ENCODE results near the gene SIK2.

The SIK2 gene
- 26.1 to 35.2 (median 31.9) reads per million in 3 donors for total RNA-seq

DNA sequence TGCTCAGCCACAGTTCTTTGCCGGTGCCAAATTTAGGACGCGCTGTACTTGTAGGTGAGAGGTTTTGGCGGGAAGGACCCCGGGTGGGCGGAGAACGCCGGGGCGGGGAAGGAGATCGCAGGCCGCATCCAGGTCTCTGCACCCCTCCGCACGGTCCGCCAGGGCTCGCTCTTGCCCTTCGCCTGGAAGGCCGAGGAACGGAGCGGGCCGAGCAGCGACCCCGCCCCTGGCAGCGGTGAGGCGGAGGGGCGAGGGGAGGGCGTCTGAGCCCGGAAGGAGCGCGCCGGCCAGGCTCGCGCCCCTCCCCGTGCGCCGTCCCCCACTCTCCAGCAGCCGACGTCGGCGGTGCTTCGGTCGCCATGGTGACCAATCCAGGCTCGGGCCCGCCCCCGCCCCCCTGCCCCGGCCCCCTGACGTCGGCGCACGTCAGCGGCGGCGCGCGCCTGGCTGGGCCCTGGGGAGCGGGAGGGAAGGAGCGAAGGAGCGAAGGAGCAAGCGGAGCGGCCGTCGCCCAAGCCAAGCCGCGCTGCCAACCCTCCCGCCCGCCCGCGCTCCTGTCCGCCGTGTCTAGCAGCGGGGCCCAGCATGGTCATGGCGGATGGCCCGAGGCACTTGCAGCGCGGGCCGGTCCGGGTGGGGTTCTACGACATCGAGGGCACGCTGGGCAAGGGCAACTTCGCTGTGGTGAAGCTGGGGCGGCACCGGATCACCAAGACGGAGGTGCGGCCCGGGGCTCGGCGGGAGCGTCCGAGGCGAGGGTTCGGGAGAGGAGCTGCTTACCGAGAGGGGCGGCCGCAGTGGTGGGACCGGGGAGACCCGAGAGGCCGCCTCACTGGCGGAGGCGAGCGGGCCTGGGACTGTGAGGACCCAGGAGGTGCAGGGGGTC is at the start of gene SIK2:
TSS of gene SIK2 (plus strand) at position 471 of the 886 bp plus-strand sequence. CDS start at position 586, 115 bp downstream.
- H3K27me3 ChIP-seq (replicated peaks; ENCODE audit: control insufficient read depth, insufficient read depth, low read length, poor library complexity, severe bottlenecking), result no peaks in the 10 kb centered on the region
- peak within 1 kb of the TSS; percentile 98 for H3K4me3 ChIP-seq (ENCODE audit: insufficient read depth, low read depth, low read length, poor library complexity, severe bottlenecking)
- H3K27ac ChIP-seq (ENCODE audit: insufficient read depth, low read length, poor library complexity, severe bottlenecking), result peak within 1 kb of the TSS; percentile 81
- no peaks in the 10 kb centered on the region for H3K36me3 ChIP-seq (ENCODE audit: control insufficient read depth, insufficient read depth, low read length)
- peak; percentile 86 to 89 (median 87) for DNase-seq
- H3K4me1 ChIP-seq (ENCODE audit: control insufficient read depth, insufficient read depth, low read length, poor library complexity, severe bottlenecking), result peaks cover 25% of the 10 kb centered on the region
- no peaks in the 10 kb centered on the region for H3K9me3 ChIP-seq (ENCODE audit: control insufficient read depth, low read length)

GRCh38 chr11:111554532-111554931 is 47.7 kb upstream of the SIK2 start:
- Histone ChIP-seq H3K27ac (ENCODE audit: insufficient read depth, low read length, poor library complexity, severe bottlenecking) (no peak overlapping the region), H3K4me3 (ENCODE audit: insufficient read depth, low read depth, low read length, poor library complexity, severe bottlenecking) (no peak overlapping the region), H3K36me3 (ENCODE audit: control insufficient read depth, insufficient read depth, low read length) (no peaks in the 10 kb centered on the region), H3K4me1 (ENCODE audit: control insufficient read depth, insufficient read depth, low read length, poor library complexity, severe bottlenecking) (no peaks in the 10 kb centered on the region), H3K9me3 (ENCODE audit: control insufficient read depth, low read length) (no peaks in the 10 kb centered on the region), H3K27me3 (replicated peaks; ENCODE audit: control insufficient read depth, insufficient read depth, low read length, poor library complexity, severe bottlenecking) (no peaks in the 10 kb centered on the region)
- no peak for DNase-seq

DNA sequence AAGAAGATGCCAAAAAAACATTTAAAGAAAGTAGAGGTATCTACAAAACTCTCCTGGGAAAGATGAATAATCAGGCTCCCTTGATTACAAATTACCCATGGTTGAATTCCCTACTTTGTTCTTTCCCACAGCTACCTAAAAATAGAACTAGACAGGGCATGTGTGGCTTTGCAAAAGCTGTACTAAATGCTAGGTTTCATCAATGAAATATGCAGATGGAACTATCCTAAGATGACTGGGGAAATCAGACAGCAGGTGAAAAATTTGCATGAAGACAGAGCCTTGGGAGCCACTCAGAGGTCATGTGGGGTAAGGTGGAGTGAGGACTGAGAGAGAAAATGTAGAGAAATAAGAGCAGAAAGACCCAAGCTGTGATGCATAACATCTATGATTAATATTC is 47.0 kb upstream of the SIK2 start:
- no peak overlapping the region for H3K27ac ChIP-seq (ENCODE audit: insufficient read depth, low read length, poor library complexity, severe bottlenecking)
- H3K4me1 ChIP-seq (ENCODE audit: control insufficient read depth, insufficient read depth, low read length, poor library complexity, severe bottlenecking), result no peaks in the 10 kb centered on the region
- no peaks in the 10 kb centered on the region for H3K9me3 ChIP-seq (ENCODE audit: control insufficient read depth, low read length)
- H3K36me3 ChIP-seq (ENCODE audit: control insufficient read depth, insufficient read depth, low read length), result no peaks in the 10 kb centered on the region
- no peaks in the 10 kb centered on the region for H3K27me3 ChIP-seq (replicated peaks; ENCODE audit: control insufficient read depth, insufficient read depth, low read length, poor library complexity, severe bottlenecking)
- no peak overlapping the region for H3K4me3 ChIP-seq (ENCODE audit: insufficient read depth, low read depth, low read length, poor library complexity, severe bottlenecking)
- DNase-seq, result no peak

DNA sequence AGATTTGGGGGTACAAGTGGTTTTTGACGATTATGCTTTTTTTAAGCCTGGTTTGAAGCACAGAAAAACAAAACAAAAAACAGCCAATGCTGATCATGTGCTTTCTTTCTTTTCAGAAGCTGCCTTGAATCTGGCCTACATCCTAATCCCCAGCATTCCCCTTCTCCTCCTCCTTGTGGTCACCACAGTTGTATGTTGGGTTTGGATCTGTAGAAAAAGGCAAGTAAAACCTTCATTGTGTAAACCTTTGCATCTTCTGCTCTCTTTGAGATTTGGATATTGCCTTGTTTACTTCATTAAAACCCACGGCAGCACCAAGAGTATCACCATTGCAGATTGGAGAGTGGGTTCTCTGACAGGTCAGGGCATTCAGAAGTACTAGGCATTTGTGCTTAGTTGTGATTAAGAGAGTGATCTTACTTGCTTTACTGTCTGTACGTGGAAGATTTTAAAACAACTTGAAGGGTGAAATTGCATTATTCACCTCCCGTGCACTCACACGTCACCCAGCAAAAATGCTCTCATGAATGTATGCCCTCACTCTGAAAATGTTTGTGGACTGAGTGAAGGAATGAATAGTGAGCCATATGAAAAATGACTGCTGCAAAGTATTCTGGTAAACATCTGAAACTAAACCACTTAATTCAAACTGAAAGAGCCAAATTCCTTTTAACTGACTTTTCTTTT is 44.7 kb upstream of the SIK2 start:
- Histone ChIP-seq H3K27ac (ENCODE audit: insufficient read depth, low read length, poor library complexity, severe bottlenecking) (no peak overlapping the region), H3K36me3 (ENCODE audit: control insufficient read depth, insufficient read depth, low read length) (no peaks in the 10 kb centered on the region), H3K9me3 (ENCODE audit: control insufficient read depth, low read length) (no peaks in the 10 kb centered on the region), H3K4me1 (ENCODE audit: control insufficient read depth, insufficient read depth, low read length, poor library complexity, severe bottlenecking) (no peaks in the 10 kb centered on the region), H3K27me3 (replicated peaks; ENCODE audit: control insufficient read depth, insufficient read depth, low read length, poor library complexity, severe bottlenecking) (no peaks in the 10 kb centered on the region), H3K4me3 (ENCODE audit: insufficient read depth, low read depth, low read length, poor library complexity, severe bottlenecking) (no peak overlapping the region)
- DNase-seq, result no peak

DNA sequence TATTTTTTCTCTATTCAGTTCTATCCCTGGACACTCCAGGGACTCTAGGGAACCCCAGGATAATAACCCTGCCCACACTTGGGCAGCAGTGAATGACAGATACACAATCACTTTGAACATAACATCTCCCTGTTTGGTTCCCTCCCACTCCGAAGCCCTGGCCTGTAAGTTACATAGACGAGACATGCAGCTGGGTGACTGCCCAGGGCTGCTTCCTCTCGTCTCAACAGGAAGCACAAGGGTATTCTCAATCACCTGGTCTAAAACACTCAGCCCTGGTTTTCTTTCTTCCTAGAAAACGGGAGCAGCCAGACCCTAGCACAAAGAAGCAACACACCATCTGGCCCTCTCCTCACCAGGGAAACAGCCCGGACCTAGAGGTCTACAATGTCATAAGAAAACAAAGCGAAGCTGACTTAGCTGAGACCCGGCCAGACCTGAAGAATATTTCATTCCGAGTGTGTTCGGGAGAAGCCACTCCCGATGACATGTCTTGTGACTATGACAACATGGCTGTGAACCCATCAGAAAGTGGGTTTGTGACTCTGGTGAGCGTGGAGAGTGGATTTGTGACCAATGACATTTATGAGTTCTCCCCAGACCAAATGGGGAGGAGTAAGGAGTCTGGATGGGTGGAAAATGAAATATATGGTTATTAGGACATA is 42.3 kb upstream of the SIK2 start:
- no peak overlapping the region for H3K4me3 ChIP-seq (ENCODE audit: insufficient read depth, low read depth, low read length, poor library complexity, severe bottlenecking)
- no peak overlapping the region for H3K27ac ChIP-seq (ENCODE audit: insufficient read depth, low read length, poor library complexity, severe bottlenecking)
- no peak for DNase-seq
- no peaks in the 10 kb centered on the region for H3K9me3 ChIP-seq (ENCODE audit: control insufficient read depth, low read length)
- H3K27me3 ChIP-seq (replicated peaks; ENCODE audit: control insufficient read depth, insufficient read depth, low read length, poor library complexity, severe bottlenecking), result no peaks in the 10 kb centered on the region
- no peaks in the 10 kb centered on the region for H3K36me3 ChIP-seq (ENCODE audit: control insufficient read depth, insufficient read depth, low read length)
- H3K4me1 ChIP-seq (ENCODE audit: control insufficient read depth, insufficient read depth, low read length, poor library complexity, severe bottlenecking), result no peaks in the 10 kb centered on the region

DNA sequence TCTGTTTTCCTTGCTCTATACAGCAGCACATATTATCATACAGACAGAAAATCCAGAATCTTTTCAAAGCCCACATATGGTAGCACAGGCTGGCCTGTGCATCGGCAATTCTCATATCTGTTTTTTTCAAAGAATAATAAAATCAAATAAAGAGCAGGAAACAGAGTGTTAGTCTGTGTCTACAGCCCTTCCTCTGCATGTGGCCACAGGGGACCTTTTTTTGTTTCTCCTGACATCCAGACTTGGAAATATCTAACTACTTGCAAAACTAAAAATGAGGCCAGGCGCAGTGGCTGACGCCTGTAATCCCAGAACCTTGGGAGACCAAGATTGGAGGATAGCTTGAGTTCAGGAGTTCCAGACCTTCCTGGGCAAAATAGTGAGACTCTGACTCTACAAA is 41.4 kb upstream of the SIK2 start:
- no peaks in the 10 kb centered on the region for H3K36me3 ChIP-seq (ENCODE audit: control insufficient read depth, insufficient read depth, low read length)
- no peak overlapping the region for H3K4me3 ChIP-seq (ENCODE audit: insufficient read depth, low read depth, low read length, poor library complexity, severe bottlenecking)
- no peaks in the 10 kb centered on the region for H3K9me3 ChIP-seq (ENCODE audit: control insufficient read depth, low read length)
- no peaks in the 10 kb centered on the region for H3K27me3 ChIP-seq (replicated peaks; ENCODE audit: control insufficient read depth, insufficient read depth, low read length, poor library complexity, severe bottlenecking)
- H3K27ac ChIP-seq (ENCODE audit: insufficient read depth, low read length, poor library complexity, severe bottlenecking), result no peak overlapping the region
- H3K4me1 ChIP-seq (ENCODE audit: control insufficient read depth, insufficient read depth, low read length, poor library complexity, severe bottlenecking), result no peaks in the 10 kb centered on the region
- DNase-seq, result no peak

- Histone ChIP-seq H3K27ac (ENCODE audit: insufficient read depth, low read length, poor library complexity, severe bottlenecking) (no peak overlapping the region), H3K4me3 (ENCODE audit: insufficient read depth, low read depth, low read length, poor library complexity, severe bottlenecking) (no peak overlapping the region), H3K4me1 (ENCODE audit: control insufficient read depth, insufficient read depth, low read length, poor library complexity, severe bottlenecking) (no peaks in the 10 kb centered on the region), H3K9me3 (ENCODE audit: control insufficient read depth, low read length) (no peaks in the 10 kb centered on the region), H3K36me3 (ENCODE audit: control insufficient read depth, insufficient read depth, low read length) (no peaks in the 10 kb centered on the region), H3K27me3 (replicated peaks; ENCODE audit: control insufficient read depth, insufficient read depth, low read length, poor library complexity, severe bottlenecking) (no peaks in the 10 kb centered on the region)
- DNase-seq, result no peak
Measured at GRCh38 chr11:111561306-111561705, 40.9 kb upstream of the SIK2 start.

GRCh38 chr11:111561791-111562325 is 40.4 kb upstream of the SIK2 start:
- Histone ChIP-seq H3K27ac (ENCODE audit: insufficient read depth, low read length, poor library complexity, severe bottlenecking) (no peak overlapping the region), H3K36me3 (ENCODE audit: control insufficient read depth, insufficient read depth, low read length) (no peaks in the 10 kb centered on the region), H3K9me3 (ENCODE audit: control insufficient read depth, low read length) (no peaks in the 10 kb centered on the region), H3K4me1 (ENCODE audit: control insufficient read depth, insufficient read depth, low read length, poor library complexity, severe bottlenecking) (no peaks in the 10 kb centered on the region), H3K27me3 (replicated peaks; ENCODE audit: control insufficient read depth, insufficient read depth, low read length, poor library complexity, severe bottlenecking) (no peaks in the 10 kb centered on the region), H3K4me3 (ENCODE audit: insufficient read depth, low read depth, low read length, poor library complexity, severe bottlenecking) (no peak overlapping the region)
- DNase-seq, result no peak

DNA sequence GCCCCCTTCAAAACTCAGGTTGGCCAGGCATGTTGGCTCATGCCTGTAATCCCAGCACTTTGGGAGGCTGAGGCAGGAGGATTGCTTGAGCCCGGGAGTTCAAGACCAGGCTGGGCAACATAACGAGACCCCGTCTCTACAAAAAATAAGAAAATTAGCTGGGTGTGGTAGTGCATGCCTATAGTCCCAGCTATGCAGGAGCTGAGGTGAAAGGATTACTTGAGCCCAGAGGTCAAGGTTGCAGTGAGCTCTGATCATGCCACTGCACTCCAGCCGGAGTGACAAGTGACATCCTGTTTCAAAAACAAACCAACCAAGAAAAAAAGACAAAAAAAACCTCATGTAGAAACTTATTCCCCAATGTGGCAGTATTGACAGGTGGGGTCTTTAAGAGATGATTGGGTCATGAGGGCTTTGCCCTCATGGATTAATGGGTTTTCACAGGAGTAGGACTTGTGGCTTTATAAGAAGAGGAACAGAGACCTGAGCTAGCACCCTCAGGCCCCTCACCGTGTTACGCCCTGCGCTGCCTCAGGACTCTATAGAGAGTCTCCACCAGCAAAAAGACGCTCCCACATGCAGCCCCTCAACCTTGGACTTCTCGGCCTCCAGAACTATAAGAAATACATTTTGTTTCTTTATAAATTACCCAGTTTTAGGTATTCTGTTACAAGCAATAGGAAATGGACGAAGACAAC is 39.4 kb upstream of the SIK2 start:
- Histone ChIP-seq H3K4me1 (ENCODE audit: control insufficient read depth, insufficient read depth, low read length, poor library complexity, severe bottlenecking) (no peaks in the 10 kb centered on the region), H3K27me3 (replicated peaks; ENCODE audit: control insufficient read depth, insufficient read depth, low read length, poor library complexity, severe bottlenecking) (no peaks in the 10 kb centered on the region), H3K4me3 (ENCODE audit: insufficient read depth, low read depth, low read length, poor library complexity, severe bottlenecking) (no peak overlapping the region), H3K27ac (ENCODE audit: insufficient read depth, low read length, poor library complexity, severe bottlenecking) (no peak overlapping the region), H3K36me3 (ENCODE audit: control insufficient read depth, insufficient read depth, low read length) (no peaks in the 10 kb centered on the region), H3K9me3 (ENCODE audit: control insufficient read depth, low read length) (no peaks in the 10 kb centered on the region)
- DNase-seq, result no peak
